Colon (tissue), 2 donors: ENCODE data around the gene BHLHE23.
"Not testable (repeated sequence)": the region's sequence is repeated elsewhere in the genome, so short reads cannot be mapped to it uniquely, and the experiment has no call there.

ENCODE experiments used
- FAIRE-seq: peaks from 2 replicates; lab custom pipeline; 2012; peaks lifted over from hg19 to GRCh38; lab: Jason Lieb, UNC
- donor health status: control.
- donor health status: control.

BHLHE23 gene

DNA sequence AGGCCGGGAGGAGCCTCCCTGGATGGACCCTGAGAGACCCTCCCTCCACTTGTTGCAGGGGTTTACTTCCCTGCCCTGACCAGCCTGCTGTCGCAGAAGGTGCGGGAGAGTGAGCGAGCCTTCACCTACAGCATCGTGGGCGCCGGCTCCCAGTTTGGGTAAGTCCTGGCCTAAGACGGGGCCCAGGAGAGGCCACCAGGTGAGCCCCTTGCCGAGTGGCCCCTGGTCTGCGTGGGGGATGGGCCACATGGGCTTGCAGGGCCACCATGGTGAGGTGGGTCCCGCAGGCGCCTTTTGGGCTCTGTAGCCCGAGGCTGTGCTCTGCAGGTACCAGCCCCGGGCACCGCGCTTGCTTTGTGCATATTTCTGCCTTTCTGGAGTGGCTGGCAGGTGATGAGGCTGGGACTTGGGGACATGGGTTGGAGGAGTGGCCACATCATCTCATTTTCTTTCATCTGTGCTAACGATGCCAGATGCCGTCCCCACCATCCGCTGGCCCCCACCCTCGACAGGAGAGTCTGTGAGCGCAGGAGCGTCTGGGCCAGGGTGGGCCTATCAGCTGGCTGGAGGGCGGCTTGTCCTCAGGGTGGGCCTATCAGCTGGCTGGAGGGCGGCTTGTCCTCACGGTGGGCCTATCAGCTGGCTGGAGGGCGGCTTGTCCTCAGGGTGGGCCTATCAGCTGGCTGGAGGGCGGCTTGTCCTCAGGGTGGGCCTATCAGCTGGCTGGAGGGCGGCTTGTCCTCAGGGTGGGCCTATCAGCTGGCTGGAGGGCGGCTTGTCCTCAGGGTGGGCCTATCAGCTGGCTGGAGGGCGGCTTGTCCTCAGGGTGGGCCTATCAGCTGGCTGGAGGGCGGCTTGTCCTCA, 46.1 kb downstream of the BHLHE23 start:
- FAIRE-seq = not testable (repeated sequence)

DNA sequence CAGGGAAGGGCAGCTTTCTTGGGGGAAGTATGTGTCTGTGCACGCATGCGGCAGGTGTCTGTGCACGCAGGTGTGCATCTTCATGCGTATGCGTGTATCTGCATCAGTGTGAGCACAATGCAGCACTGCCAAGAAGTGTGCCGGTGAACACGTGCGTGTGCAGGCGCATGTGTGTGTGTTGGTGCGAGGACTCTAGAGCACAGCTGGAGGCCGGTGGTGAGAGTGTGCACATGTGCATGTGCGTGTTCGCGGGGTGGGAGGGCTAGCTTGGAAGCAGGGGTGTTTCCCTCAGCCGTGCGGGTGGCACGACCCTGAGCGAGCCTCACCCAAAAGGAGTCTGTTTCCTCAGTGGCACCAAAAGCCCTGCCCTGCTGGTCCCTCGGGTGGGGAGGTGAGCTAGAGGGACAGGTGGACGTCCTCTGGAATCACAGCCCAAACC, 46.7 kb downstream of the BHLHE23 start:
- FAIRE-seq = no peak

DNA sequence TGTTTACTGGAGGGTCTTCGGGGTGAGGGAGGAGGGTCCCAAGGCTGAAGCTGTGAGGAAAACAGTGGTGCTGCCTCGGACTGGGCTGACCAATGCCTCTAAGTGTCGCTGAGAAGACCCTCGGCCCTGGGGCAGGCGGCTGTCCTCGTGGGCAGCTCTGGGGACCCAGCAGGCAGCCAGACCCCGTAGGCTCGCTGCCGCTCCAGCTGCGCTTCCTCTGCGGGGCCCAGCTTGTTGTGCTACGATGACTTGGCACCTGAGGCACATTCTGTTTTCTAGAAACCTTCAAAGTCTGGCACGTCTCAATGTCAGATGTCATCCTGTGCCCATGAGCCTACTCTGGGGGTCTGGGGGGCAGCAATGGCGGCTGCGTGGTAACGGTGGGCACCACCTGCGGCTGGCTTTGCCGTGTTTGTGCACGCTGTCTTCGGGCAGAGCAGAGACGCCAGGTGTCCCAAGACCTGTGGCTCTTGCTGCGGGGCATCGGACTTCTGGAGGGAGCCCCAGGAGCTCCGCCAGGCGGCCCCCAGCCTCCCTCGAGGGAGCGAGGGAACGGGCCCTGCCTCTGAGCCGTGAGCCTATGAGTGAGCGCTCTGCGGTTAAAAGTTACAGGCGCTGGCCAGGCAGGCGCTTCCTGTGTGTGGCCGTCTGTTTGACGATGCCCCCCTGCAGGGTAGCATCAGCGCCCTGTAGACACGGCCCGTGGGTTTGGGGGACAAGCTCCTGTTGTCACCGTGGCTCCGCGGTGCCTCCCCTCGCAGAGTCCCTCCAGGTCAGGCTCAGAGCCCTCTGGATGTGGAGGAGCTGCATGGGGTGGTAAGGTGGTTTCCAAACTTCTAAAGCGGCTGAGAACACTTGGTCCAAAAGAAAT, 47.4 kb downstream of the BHLHE23 start:
- no peak for FAIRE-seq

DNA sequence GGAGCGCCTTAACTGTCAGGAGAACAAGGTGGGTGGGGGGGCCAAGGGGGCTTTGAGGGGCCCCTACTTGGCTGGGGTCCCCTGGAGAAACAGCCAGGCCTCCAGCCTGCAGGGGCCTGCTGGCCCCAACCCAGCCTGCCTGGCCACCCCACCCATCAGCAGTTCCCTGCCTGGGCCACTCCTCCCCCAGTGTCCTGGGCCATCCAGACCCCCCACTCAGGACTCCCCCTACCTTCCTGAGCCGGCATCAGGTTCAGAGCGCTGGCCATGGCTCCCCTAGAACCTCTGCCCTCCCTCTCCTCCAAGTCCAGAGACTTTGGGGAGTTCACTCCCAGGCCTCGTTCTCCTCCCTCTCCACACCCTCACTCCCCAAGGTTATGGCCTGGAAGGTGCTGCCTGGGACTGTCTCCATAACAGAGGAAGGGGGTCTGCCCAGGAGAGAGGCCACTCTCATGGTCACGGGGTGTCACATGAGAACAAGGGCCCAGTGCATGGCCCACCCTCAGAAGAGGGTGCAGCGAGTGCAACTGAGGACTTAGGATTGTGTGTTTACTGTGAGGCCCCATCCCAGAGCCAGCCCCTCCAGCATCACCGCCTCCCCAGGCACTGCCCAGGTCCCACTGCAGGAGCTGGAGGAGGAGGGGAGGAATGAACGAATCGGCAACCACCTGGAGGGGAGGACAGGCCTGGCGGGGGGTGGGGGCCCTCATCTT, 48.2 kb downstream of the BHLHE23 start:
- FAIRE-seq = no peak

DNA sequence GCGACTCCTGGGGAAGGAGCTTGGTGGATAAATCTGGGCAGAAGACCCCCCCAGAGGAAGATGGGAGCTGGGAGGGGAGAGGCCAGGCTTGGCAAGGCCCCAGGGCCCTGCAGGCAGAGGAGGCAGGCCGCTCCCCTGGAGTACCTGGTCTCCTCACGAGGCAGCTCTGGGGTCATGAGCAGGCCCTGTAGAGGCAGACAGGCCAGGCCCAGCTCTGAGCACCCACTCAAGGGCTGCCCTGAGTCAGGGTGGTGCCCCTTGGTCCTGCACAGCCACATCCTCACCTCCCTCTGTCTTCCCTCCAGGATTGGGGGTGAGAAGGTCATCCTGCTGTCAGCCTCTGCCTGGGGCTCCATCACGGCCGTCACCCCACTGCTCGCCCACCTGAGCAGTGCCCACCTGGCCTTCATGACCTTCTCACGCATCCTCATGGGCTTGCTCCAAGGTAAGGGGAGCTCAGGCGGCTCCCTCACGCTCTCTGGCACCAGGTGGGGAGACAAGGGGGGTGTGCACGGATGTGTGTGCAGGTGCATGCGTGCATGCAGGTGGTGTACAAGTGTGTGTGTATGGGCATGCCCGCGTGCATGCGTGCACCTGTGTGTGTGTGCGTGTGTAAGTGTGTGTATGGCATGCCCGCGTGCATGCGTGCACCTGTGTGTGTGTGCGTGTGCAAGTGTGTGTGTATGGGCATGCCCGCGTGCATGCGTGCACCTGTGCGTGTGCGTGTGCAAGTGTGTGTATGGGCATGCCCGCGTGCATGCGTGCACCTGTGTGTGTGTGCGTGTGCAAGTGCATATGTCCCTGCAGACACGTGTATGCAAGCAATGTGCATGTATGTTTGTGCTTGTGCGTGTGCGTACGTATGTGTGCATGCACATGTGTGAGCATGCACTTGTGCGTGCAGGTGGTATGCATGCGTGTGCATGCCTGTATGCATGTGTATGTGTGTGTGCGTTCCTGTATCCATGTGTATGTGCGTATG, 49.3 kb downstream of the BHLHE23 start:
- FAIRE-seq = no peak

DNA sequence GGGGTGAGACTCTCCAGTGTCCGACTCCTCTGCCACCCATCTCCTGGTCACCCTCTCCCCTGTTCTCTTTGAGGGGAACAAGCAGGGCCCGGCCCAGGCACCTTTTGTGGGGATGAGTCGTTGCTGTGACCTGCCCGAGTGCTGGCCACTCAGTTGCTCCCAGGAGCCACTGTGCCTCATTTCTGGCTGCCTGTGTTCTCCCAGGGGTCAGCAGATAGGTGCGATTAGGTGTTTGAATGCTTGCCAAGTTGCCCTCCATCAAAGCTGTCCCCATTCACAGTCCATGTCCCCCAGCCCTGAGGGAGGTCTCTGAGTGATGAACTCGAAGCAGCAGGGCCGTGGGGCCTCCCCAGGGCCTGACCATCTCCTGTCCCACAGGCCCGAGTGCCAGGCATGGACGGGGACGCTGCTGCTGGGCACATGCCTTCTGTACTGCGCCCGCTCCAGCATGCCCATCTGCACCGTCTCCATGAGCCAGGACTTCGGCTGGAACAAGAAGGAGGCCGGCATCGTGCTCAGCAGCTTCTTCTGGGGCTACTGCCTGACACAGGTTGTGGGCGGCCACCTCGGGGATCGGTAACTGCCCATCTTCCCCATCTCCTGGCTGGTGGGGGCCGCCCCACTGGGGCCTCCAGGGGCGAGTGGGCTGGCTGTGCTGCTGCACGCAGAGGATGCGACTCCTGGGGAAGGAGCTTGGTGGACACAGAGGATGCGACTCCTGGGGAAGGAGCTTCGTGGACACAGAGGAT, 50.2 kb downstream of the BHLHE23 start:
- no peak for FAIRE-seq
